Measurements from ENCODE around the gene PPP1R12C.

Gene PPP1R12C

DNA sequence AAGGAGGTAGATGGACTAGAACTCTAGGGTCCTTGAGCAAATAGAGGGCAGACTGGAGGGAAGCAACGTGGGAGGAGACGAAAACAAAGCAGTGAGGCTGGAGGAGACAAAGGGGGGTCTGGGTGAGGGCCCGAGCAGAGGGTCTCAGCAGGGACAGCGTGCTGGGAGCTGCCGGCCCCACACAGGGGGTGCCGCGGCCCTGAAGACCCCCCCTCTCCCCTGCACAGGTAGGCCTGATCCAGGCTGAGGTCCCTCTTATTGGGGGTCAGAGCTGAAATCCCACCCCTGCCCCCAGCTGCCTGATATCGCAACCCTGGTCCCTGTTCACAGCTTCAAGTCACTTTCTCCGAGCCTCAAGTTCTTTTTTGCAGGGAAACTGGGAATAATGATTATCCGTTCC is 33.0 kb downstream of the PPP1R12C start:
- TF ChIP-seq, protein P1, sequence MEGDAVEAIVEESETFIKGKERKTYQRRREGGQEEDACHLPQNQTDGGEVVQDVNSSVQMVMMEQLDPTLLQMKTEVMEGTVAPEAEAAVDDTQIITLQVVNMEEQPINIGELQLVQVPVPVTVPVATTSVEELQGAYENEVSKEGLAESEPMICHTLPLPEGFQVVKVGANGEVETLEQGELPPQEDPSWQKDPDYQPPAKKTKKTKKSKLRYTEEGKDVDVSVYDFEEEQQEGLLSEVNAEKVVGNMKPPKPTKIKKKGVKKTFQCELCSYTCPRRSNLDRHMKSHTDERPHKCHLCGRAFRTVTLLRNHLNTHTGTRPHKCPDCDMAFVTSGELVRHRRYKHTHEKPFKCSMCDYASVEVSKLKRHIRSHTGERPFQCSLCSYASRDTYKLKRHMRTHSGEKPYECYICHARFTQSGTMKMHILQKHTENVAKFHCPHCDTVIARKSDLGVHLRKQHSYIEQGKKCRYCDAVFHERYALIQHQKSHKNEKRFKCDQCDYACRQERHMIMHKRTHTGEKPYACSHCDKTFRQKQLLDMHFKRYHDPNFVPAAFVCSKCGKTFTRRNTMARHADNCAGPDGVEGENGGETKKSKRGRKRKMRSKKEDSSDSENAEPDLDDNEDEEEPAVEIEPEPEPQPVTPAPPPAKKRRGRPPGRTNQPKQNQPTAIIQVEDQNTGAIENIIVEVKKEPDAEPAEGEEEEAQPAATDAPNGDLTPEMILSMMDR (conservative IDR thresholded peaks at IDR 0.05) = no peak
- no peak for TF ChIP-seq ZFX (IDR thresholded peaks at IDR 0.05)

DNA sequence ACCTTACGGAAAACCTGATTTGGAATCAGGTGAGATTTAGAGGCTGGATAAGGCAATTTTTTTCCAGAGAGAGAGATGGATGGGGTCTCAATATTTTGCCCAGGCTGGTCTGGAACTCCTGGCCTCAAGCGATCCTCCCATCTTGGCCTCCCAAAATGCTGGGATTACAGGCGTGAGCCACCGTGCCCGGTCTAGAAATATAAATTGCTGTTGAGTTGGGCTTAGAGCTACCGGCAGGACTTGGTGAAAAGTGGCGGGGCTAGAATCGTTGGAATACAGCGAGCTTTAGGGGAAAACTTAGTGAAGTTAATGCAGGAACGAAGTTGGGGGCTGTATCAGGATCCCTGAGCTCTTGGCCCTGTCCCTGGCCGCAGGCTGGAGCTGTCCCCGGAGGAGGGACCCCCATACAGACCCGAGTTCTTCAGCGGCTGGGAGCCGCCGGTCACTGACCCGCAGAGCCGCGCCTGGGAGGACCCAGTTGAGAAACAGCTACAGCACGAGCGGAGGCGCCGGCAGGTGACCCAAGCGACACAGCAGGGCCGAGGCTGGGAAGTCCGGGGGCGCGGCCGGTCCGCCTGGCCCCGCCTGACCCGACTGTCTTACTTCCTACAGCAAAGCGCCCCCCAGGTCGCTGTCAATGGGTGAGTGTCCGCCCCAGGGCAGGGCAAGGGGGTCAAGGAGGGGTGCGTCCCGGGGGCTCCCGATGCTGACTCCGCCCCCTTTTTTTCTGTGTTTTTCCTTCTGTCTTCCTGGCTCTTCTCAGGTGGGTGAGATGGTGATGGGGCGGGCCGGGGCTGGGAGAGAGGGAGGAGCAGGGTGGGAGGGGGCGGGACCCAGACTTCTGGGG is 34.2 kb downstream of the PPP1R12C start:
- TF ChIP-seq, protein P1 (conservative IDR thresholded peaks at IDR 0.05) = no peak
- TF ChIP-seq ZFX (IDR thresholded peaks at IDR 0.05) = no peak
- no peak overlapping the region for H3K27ac ChIP-seq

More for the DNA sequence above, 33.0 kb downstream of the PPP1R12C start:
- no peak overlapping the region for H3K27ac ChIP-seq

DNA sequence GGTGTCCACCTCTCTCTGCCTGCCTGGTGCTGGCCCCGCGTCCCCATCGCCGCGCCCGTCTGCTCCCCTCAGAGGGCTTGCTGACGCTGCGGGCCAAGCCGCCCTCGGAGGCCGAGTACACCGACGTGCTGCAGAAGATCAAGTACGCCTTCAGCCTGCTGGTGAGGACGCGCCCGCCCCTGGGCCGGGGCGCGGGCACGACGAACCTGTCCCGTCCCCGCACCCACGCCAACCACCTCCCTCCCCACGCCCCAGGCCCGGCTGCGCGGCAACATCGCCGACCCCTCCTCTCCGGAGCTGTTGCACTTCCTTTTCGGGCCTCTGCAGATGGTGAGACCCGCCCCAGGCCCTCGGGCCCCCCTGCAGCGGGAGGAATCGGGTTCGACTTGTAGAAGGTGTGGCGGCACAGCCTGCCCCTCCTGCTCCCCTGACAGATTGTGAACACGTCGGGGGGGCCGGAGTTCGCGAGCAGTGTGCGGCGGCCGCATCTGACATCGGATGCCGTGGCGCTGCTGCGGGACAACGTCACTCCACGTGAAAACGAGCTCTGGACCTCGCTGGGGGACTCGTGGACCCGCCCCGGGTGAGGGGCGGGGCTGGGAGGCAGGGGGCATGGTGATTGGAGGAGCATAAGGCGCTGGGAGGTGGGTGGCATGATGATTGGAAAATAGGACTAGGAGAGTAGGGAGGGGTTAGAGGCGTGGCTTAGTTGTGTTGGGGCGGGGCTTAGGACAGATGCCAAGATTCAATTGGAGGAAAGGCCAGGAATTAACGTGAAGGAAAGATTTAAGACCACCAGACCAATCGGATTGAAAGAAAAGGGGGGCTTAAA is 35.2 kb downstream of the PPP1R12C start:
- TF ChIP-seq, protein P1 (conservative IDR thresholded peaks at IDR 0.05) = no peak
- no peak for TF ChIP-seq ZFX (IDR thresholded peaks at IDR 0.05)
- no peak overlapping the region for H3K27ac ChIP-seq

DNA sequence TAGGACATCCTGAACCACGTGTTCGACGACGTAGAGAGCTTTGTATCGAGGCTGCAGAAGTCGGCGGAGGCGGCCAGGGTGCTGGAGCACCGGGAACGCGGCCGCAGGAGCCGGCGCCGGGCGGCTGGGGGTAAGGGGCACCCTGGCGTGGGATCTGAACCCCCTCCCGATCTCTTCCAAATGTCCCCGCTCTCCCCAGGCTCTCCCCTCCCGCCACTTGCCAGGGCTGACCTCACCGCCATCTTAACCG is 35.7 kb downstream of the PPP1R12C start:
- TF ChIP-seq, protein P1 (conservative IDR thresholded peaks at IDR 0.05) = no peak
- no peak for TF ChIP-seq ZFX (IDR thresholded peaks at IDR 0.05)
- H3K27ac ChIP-seq = no peak overlapping the region

DNA sequence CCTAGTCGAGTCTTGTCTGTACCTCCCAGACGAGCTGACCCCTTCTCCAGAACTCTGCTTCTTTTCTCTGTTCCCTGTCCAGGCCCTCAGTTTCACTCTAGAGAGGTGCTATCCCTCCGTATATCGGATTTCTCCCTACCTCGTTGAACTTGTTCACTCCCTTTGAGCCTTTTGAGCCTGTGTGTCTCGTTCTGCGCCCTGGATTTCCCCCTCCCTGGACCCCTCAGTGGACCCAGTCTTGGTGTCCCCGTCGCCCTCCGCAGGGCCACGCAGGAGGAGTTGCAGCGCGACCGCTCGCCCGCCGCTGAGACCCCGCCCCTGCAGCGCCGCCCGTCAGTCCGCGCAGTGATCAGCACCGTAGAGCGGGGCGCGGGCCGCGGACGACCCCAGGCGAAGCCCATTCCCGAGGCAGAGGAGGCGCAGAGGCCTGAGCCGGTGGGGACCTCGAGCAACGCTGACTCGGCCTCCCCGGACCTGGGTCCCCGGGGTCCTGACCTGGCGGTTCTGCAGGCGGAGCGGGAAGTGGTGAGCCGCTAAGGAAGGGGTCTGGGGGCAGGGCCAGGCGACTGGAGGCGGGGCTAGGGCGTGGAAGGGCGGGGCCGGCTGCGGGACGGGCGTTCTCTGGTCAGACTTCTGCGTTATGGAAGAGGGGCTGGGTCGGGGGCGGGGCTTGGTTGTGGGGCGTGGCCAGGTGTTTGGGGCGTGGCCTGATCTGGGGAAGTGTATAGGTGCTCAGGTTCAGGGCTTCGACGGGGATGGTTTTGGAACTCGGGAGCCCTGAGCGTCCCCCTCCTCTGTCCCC is 36.3 kb downstream of the PPP1R12C start:
- no peak overlapping the region for H3K27ac ChIP-seq
- no peak for TF ChIP-seq ZFX (IDR thresholded peaks at IDR 0.05)
- TF ChIP-seq, protein P1 (conservative IDR thresholded peaks at IDR 0.05) = no peak

DNA sequence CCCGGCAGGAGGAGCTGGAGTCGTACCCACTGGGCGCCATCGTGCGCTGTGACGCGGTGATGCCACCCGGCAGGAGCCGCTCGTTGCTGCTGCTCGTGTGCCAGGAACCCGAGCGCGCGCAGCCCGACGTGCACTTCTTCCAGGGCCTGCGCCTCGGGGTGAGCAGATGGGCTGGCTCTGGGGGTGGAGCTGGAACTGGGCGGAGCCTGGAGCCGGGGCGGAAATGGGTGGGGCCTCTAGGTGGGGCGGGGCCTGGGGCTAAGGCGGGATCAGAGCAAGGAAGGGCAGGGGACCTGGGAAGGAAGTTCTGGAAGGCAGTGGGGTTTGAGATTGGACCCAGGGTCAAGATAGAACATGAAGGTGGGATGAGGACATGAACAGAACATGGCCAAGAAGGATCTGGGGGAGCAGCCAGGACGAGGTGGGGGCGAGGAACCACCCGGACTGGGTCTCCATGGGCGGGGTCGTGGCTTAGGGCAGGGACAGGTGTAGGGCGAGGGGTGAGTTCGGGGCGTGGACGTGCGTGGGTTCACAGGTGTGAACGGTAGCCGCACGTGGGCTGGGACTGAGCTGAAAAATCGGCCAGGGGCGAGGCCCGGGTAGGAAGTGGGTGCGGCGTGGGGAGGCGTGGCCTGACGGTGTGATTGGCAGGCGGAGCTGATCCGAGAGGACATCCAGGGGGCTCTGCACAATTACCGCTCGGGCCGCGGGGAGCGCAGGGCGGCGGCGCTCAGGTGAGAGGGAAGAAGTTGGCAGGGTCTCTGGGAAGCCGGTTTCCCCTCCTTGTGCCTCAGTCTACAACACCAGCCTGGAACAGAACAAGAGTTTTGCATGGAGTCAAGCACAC is 37.1 kb downstream of the PPP1R12C start:
- no peak overlapping the region for H3K27ac ChIP-seq
- TF ChIP-seq ZFX (IDR thresholded peaks at IDR 0.05) = no peak
- TF ChIP-seq, protein P1 (conservative IDR thresholded peaks at IDR 0.05) = no peak
